ENCODE measurements around the gene OR2F1. TPM values are rescaled to one million over a fixed set of nuclear protein-coding genes. Genes with fewer than 3 reads are reported as not detected.

The OR2F1 gene, protein sequence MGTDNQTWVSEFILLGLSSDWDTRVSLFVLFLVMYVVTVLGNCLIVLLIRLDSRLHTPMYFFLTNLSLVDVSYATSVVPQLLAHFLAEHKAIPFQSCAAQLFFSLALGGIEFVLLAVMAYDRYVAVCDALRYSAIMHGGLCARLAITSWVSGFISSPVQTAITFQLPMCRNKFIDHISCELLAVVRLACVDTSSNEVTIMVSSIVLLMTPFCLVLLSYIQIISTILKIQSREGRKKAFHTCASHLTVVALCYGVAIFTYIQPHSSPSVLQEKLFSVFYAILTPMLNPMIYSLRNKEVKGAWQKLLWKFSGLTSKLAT
- 0.13 TPM in 1 of 2 replicates, not detected in the other for total RNA-seq

DNA sequence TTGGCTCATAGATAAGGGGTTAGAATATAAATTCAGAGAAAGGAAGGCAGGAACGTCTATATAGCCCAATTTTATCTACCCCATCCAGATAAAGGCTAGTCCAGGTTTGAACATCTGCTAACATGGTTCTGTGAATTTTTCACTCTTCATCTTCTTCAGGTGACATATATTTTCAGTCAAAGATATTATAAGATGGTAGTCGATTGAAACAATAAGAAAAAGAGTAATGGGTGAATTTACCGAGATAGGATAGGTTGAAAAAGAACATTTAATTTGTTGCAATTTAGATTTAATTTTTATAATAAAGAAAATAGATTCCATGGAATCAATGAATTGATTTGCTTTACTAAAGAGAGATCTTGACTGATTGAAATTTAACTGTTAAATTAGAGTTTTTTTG is at the start of gene OR2F1:
Gene OR2F1, plus strand, starts transcription at position 301 of the 400 bp plus-strand sequence. CDS start 5,127 bp downstream, outside the sequence.
- TF ChIP-seq, protein P1, sequence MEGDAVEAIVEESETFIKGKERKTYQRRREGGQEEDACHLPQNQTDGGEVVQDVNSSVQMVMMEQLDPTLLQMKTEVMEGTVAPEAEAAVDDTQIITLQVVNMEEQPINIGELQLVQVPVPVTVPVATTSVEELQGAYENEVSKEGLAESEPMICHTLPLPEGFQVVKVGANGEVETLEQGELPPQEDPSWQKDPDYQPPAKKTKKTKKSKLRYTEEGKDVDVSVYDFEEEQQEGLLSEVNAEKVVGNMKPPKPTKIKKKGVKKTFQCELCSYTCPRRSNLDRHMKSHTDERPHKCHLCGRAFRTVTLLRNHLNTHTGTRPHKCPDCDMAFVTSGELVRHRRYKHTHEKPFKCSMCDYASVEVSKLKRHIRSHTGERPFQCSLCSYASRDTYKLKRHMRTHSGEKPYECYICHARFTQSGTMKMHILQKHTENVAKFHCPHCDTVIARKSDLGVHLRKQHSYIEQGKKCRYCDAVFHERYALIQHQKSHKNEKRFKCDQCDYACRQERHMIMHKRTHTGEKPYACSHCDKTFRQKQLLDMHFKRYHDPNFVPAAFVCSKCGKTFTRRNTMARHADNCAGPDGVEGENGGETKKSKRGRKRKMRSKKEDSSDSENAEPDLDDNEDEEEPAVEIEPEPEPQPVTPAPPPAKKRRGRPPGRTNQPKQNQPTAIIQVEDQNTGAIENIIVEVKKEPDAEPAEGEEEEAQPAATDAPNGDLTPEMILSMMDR (IDR thresholded peaks at IDR 0.05; ENCODE audit: insufficient read depth, low read length, poor library complexity, severe bottlenecking), result no peak
- H3K27me3 ChIP-seq (ENCODE audit: control insufficient read depth, insufficient read depth, low read length), result no peaks in the 10 kb centered on the region
- no peak within 1 kb of the TSS for H3K4me3 ChIP-seq (ENCODE audit: low read depth, low read length)
- no peak for DNase-seq (ENCODE audit: low read depth)
- no peaks in the 10 kb centered on the region for H3K36me3 ChIP-seq (ENCODE audit: control insufficient read depth, insufficient read depth, low read length)

DNA sequence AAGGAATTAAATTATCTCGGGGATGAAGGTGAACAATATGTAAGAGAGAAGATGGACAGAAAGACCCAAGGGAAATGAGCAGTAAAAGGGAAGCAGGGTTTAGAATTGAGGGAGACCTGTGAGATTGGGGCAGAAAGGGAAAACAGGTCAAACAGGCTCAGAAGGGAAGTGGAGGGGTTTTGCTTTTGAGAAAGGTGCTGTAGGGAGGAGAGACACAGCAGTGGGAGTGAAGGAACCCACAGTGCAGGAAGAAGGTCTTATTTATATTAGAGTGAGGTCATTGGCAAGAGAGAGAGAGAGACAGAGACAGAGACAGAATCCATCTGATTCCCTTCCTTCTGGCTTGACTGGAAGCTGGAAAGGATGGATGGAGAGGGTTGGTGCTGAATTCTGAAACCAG is 49.1 kb upstream of the OR2F1 start:
- TF ChIP-seq, protein P1 (IDR thresholded peaks at IDR 0.05; ENCODE audit: insufficient read depth, low read length, poor library complexity, severe bottlenecking), result no peak
- no peak for DNase-seq (ENCODE audit: low read depth)
- H3K27me3 ChIP-seq (ENCODE audit: control insufficient read depth, insufficient read depth, low read length), result no peaks in the 10 kb centered on the region
- H3K4me3 ChIP-seq (ENCODE audit: low read depth, low read length), result no peak overlapping the region
- no peaks in the 10 kb centered on the region for H3K36me3 ChIP-seq (ENCODE audit: control insufficient read depth, insufficient read depth, low read length)

DNA sequence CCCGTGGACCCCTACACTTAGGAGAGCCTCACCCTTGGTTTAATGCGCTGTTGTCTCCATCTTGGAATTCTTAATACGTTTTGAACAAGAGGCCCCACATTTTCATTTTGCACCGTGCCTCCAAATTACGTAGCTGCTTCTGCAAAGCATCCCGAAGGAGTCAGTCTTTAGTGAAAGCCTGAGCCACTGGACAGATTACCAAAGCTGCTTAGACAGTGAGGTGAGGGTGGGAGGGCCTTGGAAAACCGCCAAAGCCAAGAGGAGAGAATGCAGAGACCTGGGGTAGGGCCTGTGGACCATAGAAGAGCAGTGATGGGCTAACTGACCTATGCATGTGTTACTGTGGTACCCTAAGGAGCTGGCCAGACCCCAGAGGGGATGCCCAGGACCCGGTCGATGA is 48.5 kb upstream of the OR2F1 start:
- Histone ChIP-seq H3K4me3 (ENCODE audit: low read depth, low read length) (no peak overlapping the region), H3K27me3 (ENCODE audit: control insufficient read depth, insufficient read depth, low read length) (no peaks in the 10 kb centered on the region), H3K36me3 (ENCODE audit: control insufficient read depth, insufficient read depth, low read length) (no peaks in the 10 kb centered on the region)
- DNase-seq (ENCODE audit: low read depth), result no peak
- TF ChIP-seq, protein P1 (IDR thresholded peaks at IDR 0.05; ENCODE audit: insufficient read depth, low read length, poor library complexity, severe bottlenecking), result no peak

DNA sequence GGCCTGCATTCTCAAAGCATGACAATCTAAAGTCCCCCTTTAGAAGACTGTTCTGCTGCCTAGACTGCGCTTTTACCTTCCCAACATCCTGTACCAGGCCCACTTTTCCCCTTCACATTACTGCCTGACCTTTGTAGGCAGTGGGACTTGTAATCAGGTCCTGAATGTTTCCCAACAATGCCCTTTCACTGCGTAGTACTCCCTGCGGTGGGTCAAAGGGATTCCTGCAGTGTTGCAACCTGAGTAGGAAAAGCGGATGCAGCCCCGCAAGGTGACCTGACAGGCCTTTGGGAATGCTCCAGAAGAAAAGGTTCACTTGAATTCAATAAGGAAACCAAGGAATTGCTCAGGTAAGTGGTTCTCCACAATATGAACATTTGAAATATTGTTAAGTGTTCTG is 47.7 kb upstream of the OR2F1 start:
- TF ChIP-seq, protein P1 (IDR thresholded peaks at IDR 0.05; ENCODE audit: insufficient read depth, low read length, poor library complexity, severe bottlenecking), result no peak
- H3K27me3 ChIP-seq (ENCODE audit: control insufficient read depth, insufficient read depth, low read length), result no peaks in the 10 kb centered on the region
- no peaks in the 10 kb centered on the region for H3K36me3 ChIP-seq (ENCODE audit: control insufficient read depth, insufficient read depth, low read length)
- no peak overlapping the region for H3K4me3 ChIP-seq (ENCODE audit: low read depth, low read length)
- no peak for DNase-seq (ENCODE audit: low read depth)

DNA sequence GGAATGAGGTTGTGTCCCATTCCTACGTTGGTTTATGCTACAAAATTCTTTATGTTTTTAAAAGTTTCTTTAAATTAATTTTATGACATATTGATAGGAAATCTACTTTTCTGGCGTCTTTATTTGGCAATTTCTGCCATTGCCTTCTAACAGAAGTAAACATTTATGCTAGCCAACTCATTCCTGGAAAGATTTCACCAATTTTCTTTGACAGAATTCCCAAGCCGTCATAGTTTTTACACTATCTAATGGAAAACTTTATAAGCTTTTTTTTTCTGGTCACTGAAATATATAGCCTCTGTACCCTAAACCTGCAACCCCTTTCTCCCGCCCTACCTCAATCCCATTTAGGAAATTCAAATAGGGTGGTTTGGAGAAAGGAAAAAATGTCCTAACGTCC is 46.5 kb upstream of the OR2F1 start:
- no peaks in the 10 kb centered on the region for H3K36me3 ChIP-seq (ENCODE audit: control insufficient read depth, insufficient read depth, low read length)
- TF ChIP-seq, protein P1 (IDR thresholded peaks at IDR 0.05; ENCODE audit: insufficient read depth, low read length, poor library complexity, severe bottlenecking), result no peak
- H3K4me3 ChIP-seq (ENCODE audit: low read depth, low read length), result no peak overlapping the region
- DNase-seq (ENCODE audit: low read depth), result no peak
- H3K27me3 ChIP-seq (ENCODE audit: control insufficient read depth, insufficient read depth, low read length), result no peaks in the 10 kb centered on the region

DNA sequence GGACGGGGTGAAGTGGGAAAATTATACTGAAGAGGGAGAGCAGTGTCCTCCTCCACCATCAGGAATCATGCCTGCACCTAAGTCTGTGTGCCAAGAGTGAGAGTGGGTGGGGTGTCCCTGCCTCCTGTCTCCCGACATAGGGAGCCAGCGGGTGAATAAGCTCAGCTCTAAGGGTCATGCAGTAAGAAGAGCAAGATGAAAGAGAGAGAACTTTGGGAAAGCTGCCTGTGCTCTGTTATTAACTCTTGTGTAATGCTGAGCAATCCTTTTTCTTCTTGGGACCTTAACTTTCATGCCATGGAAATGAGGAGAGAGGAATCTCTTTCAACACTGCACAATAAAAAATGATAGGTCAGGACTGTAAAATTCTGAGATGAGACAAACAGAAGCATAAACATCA is 44.8 kb upstream of the OR2F1 start:
- no peak overlapping the region for H3K4me3 ChIP-seq (ENCODE audit: low read depth, low read length)
- DNase-seq (ENCODE audit: low read depth), result no peak
- no peaks in the 10 kb centered on the region for H3K36me3 ChIP-seq (ENCODE audit: control insufficient read depth, insufficient read depth, low read length)
- H3K27me3 ChIP-seq (ENCODE audit: control insufficient read depth, insufficient read depth, low read length), result no peaks in the 10 kb centered on the region
- TF ChIP-seq, protein P1 (IDR thresholded peaks at IDR 0.05; ENCODE audit: insufficient read depth, low read length, poor library complexity, severe bottlenecking), result no peak

Measured in kidney epithelial cell (primary cell).